MM.1S (cell line): ENCODE data around the gene HOXD4.

Experiments
- EZH2 ChIP-seq: fragments of 300-600 bp; sonication (generic); optimal IDR thresholded peaks from 2 replicates; pipeline ENCODE3; 2017; ENCODE audit warnings: low read depth, mild to moderate bottlenecking, antibody characterized with exemption, low read length, mixed read lengths
- TF ChIP-seq, protein P1 (sequence below): fragments of 300-600 bp; sonication (generic); IDR thresholded peaks from 2 replicates; pipeline ENCODE4 v1.5.1; 2016; ENCODE audit warnings: antibody characterized with exemption, low read length, mixed read lengths

GRCh38 chr2:176145085-176145969 lies 6.0 kb upstream of the HOXD4 start:
- TF ChIP-seq, protein P1, sequence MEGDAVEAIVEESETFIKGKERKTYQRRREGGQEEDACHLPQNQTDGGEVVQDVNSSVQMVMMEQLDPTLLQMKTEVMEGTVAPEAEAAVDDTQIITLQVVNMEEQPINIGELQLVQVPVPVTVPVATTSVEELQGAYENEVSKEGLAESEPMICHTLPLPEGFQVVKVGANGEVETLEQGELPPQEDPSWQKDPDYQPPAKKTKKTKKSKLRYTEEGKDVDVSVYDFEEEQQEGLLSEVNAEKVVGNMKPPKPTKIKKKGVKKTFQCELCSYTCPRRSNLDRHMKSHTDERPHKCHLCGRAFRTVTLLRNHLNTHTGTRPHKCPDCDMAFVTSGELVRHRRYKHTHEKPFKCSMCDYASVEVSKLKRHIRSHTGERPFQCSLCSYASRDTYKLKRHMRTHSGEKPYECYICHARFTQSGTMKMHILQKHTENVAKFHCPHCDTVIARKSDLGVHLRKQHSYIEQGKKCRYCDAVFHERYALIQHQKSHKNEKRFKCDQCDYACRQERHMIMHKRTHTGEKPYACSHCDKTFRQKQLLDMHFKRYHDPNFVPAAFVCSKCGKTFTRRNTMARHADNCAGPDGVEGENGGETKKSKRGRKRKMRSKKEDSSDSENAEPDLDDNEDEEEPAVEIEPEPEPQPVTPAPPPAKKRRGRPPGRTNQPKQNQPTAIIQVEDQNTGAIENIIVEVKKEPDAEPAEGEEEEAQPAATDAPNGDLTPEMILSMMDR = no peak
- TF ChIP-seq EZH2 = no peak
